ENCODE results near the gene C6orf136.

DNA sequence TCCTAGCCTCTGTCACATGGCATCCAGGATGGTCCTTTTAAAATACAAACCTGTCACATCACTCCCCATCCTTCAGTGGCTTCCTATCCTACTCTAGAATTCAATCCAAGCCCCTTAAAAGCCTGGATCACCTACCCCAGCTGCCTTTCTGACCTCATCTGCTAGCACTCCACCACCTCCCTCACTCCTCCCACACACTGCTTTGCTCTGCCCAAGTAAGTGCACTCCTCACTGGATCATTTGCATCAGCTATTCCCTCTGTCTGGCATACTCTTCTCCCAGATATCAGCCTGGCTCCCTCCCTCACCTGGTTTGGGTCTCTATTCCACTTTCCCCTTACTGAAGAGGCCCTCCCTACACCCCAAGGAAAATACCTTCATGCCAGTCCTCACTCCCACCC lies 10.5 kb downstream of the C6orf136 start:
- TF ChIP-seq TCF12 (IDR thresholded peaks at IDR 0.05; ENCODE audit: low read depth) (no peak), REST (IDR thresholded peaks at IDR 0.05; ENCODE audit: low read depth) (no peak), CREB1 (IDR thresholded peaks at IDR 0.05; ENCODE audit: low read depth) (no peak), TAF1 (IDR thresholded peaks at IDR 0.05; ENCODE audit: low read depth) (no peak), EP300 (IDR thresholded peaks at IDR 0.05; ENCODE audit: borderline replicate concordance) (no peak), MAX (IDR thresholded peaks at IDR 0.05) (no peak), FOXM1 (IDR thresholded peaks at IDR 0.05; ENCODE audit: borderline replicate concordance, low read depth) (no peak), CEBPB (IDR thresholded peaks at IDR 0.05) (no peak)

Data from Ishikawa (cell line).